ENCODE measurements around the gene PROB1. TPM values are rescaled to one million over a fixed set of nuclear protein-coding genes. Genes with fewer than 3 reads are reported as not detected.

The PROB1 gene
- total RNA-seq, 1 experiment from 2014 or later = 0.82 TPM

DNA sequence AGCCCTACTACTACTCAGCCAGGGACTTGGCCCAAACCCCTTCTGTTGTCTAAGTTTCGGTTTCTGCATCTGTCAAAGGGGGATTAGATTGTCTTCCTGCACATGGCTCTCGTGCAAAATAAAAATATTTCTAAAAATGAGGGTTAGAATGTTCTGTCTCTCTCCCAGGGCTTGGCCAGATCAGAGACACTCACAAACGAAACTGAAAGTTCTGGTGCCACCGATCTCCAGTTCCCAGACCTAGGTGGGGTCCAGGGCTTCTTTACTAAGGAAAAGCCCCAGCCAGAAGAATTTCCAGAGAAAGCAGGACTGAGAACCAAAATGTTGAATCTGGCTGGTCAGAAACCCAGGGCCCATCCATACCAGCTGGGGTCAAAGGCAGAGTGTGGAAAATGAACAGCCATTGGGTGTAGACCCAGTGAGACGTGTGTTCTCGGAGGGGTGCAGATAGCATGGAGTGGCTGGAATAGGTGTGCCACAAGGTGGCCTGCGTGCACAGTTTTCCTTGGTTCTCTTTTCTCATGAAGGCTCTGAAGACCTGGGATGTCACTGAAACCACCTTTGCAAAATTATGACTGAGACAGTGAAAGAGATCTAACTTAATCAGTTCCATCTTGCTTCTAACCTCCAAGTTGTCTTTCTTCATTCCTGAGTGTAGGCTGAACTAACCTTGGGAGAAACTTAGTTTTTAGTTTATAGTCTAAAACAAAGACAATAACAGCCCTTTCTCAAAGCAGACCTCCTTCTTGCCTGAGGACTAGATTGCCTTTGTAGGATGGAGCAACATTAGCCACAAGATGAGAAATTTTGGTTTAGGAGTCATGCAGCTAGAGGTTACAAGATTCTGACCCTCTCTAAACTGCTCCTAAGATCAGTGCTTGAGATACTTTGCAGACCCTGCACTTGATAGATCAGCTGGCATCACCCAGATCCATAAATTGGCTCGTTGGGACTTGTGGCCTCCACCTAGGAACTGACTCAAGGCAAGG, 9.5 kb downstream of the PROB1 start:
- Histone ChIP-seq H3K9me3 (ENCODE audit: low read depth, low read length, poor library complexity, severe bottlenecking) (no peaks in the 10 kb centered on the region), H3K27ac (ENCODE audit: low read depth, low read length, poor library complexity, severe bottlenecking) (no peak overlapping the region), H3K36me3 (ENCODE audit: insufficient read depth, low read length, poor library complexity, severe bottlenecking) (no peaks in the 10 kb centered on the region), H3K4me3 (ENCODE audit: low read depth, low read length, poor library complexity, severe bottlenecking) (no peak overlapping the region), H3K27me3 (replicated peaks; ENCODE audit: insufficient read depth, low read depth, low read length, poor library complexity) (no peaks in the 10 kb centered on the region), H3K4me1 (ENCODE audit: insufficient read depth, low read length, poor library complexity, severe bottlenecking) (peaks cover 13% of the 10 kb centered on the region)
- POLR2A ChIA-PET (ENCODE audit: low non-redundant PET) = no interaction called here
- BruUV-seq (replicated peaks) = no TSS peak
- no peak for TF ChIP-seq EZH2 (IDR thresholded peaks at IDR 0.05; ENCODE audit: borderline replicate concordance, low read depth, low read length, poor library complexity, severe bottlenecking)
- TF ChIP-seq, protein P1, sequence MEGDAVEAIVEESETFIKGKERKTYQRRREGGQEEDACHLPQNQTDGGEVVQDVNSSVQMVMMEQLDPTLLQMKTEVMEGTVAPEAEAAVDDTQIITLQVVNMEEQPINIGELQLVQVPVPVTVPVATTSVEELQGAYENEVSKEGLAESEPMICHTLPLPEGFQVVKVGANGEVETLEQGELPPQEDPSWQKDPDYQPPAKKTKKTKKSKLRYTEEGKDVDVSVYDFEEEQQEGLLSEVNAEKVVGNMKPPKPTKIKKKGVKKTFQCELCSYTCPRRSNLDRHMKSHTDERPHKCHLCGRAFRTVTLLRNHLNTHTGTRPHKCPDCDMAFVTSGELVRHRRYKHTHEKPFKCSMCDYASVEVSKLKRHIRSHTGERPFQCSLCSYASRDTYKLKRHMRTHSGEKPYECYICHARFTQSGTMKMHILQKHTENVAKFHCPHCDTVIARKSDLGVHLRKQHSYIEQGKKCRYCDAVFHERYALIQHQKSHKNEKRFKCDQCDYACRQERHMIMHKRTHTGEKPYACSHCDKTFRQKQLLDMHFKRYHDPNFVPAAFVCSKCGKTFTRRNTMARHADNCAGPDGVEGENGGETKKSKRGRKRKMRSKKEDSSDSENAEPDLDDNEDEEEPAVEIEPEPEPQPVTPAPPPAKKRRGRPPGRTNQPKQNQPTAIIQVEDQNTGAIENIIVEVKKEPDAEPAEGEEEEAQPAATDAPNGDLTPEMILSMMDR (conservative IDR thresholded peaks at IDR 0.05; ENCODE audit: low read depth, low read length) = no peak
- CTCF ChIA-PET = no interaction called here
- DNase-seq (ENCODE audit: low spot score) = no peak
- intact Hi-C loops (cut with micrococcal nuclease; ENCODE audit: unreplicated experiment) = no loop called here

DNA sequence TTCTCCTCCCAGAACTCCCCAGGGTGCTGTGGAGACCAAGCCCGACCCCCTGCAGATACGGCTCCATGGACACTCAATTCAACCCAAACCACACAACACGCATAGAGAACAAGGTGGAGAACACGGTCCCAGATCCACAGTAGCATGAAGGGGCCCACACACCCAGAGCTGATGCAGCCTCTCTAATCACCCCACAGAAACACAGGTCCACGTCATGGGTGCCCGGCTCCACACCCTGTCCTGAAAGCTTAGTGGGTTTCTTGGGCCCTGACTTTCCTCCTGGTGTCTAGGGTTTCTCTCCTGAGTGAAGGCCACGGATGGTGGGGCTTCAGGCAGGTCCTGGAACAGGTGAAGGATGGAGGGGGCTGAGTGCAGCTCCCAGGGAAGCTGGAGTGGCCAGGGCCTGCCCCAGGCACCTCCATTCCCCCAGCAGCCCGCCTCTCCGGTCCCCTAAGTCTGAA, 10.3 kb downstream of the PROB1 start:
- CTCF ChIA-PET = no interaction called here
- Histone ChIP-seq H3K27me3 (replicated peaks; ENCODE audit: insufficient read depth, low read depth, low read length, poor library complexity) (no peaks in the 10 kb centered on the region), H3K36me3 (ENCODE audit: insufficient read depth, low read length, poor library complexity, severe bottlenecking) (no peaks in the 10 kb centered on the region), H3K9me3 (ENCODE audit: low read depth, low read length, poor library complexity, severe bottlenecking) (no peaks in the 10 kb centered on the region), H3K4me3 (ENCODE audit: low read depth, low read length, poor library complexity, severe bottlenecking) (no peak overlapping the region), H3K4me1 (ENCODE audit: insufficient read depth, low read length, poor library complexity, severe bottlenecking) (peaks cover 13% of the 10 kb centered on the region), H3K27ac (ENCODE audit: low read depth, low read length, poor library complexity, severe bottlenecking) (no peak overlapping the region)
- intact Hi-C loops (cut with micrococcal nuclease; ENCODE audit: unreplicated experiment) = no loop called here
- BruUV-seq (replicated peaks) = no TSS peak
- no peak for DNase-seq (ENCODE audit: low spot score)
- TF ChIP-seq EZH2 (IDR thresholded peaks at IDR 0.05; ENCODE audit: borderline replicate concordance, low read depth, low read length, poor library complexity, severe bottlenecking) = no peak
- TF ChIP-seq, protein P1 (conservative IDR thresholded peaks at IDR 0.05; ENCODE audit: low read depth, low read length) = no peak
- POLR2A ChIA-PET (ENCODE audit: low non-redundant PET) = no interaction called here

DNA sequence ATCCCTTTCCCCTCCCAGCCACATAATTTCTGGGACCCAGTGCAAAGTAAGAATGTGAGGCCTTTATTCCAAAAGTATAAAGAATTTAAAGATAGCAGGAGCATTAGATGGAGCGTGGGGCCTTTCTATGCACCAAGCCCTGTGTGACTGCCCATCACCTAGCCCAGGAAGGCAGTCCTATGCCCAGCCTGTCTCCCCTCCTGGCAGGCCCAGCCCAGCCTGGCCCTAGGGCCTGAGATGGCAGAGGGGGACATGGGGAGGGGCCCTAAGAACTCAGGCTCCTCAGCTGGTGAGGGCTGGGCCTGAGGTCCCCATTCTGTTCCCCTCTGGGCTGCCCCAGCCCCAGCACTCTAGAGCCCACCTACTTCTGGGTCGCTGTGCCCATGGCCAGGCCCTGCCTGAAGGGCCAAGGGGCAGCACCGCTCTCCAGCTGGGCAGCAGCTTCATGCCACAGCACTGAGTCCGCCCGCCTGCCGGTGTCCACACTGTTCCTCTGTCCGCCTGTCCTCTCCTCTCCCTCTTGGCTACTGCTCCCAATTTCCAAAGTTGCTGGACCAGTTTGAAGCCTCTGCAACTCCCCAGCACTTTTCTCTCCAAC, 10.8 kb downstream of the PROB1 start:
- DNase-seq (ENCODE audit: low spot score) = no peak
- no peaks in the 10 kb centered on the region for H3K36me3 ChIP-seq (ENCODE audit: insufficient read depth, low read length, poor library complexity, severe bottlenecking)
- no TSS peak for BruUV-seq (replicated peaks)
- H3K9me3 ChIP-seq (ENCODE audit: low read depth, low read length, poor library complexity, severe bottlenecking) = no peaks in the 10 kb centered on the region
- POLR2A ChIA-PET (ENCODE audit: low non-redundant PET) = no interaction called here
- H3K27me3 ChIP-seq (replicated peaks; ENCODE audit: insufficient read depth, low read depth, low read length, poor library complexity) = no peaks in the 10 kb centered on the region
- CTCF ChIA-PET = no interaction called here
- peaks cover 13% of the 10 kb centered on the region for H3K4me1 ChIP-seq (ENCODE audit: insufficient read depth, low read length, poor library complexity, severe bottlenecking)
- no peak overlapping the region for H3K27ac ChIP-seq (ENCODE audit: low read depth, low read length, poor library complexity, severe bottlenecking)
- H3K4me3 ChIP-seq (ENCODE audit: low read depth, low read length, poor library complexity, severe bottlenecking) = no peak overlapping the region
- TF ChIP-seq EZH2 (IDR thresholded peaks at IDR 0.05; ENCODE audit: borderline replicate concordance, low read depth, low read length, poor library complexity, severe bottlenecking) = no peak
- TF ChIP-seq, protein P1 (conservative IDR thresholded peaks at IDR 0.05; ENCODE audit: low read depth, low read length) = no peak
- intact Hi-C loops (cut with micrococcal nuclease; ENCODE audit: unreplicated experiment) = no loop called here
